Neutrophil (primary cell): ENCODE measurements around the gene EIF4E1B.

Experiments used
- H3K27ac ChIP-seq: fragments of 200-600 bp; sonication (generic); 2 replicates; pipeline ENCODE4 v1.5.1; 2016; ENCODE audit warnings: mild to moderate bottlenecking, moderate library complexity
- H3K27me3 ChIP-seq: fragments of 200-600 bp; sonication (generic); 2 replicates; pipeline ENCODE4 v1.6.0; 2016; ENCODE audit warnings: mild to moderate bottlenecking
- H3K36me3 ChIP-seq: fragments of 200-600 bp; sonication (generic); 2 replicates; pipeline ENCODE4 v1.5.1; 2017
- H3K4me1 ChIP-seq, 2 experiments: fragments of 200-600 bp in 1 of 2; sonication (generic) in 1 of 2; 1 replicate in 1 of 2; 2 replicates in 1 of 2; pipeline versions ENCODE4 v1.5.1 to v1.6.1; 2013 to 2016; ENCODE audit warnings: low read depth in 1 of 2, low read length in 1 of 2, mild to moderate bottlenecking in 1 of 2, moderate library complexity in 1 of 2; ENCODE audit not compliant: control insufficient read depth in 1 of 2, insufficient read depth in 1 of 2
- H3K4me3 ChIP-seq, 2 experiments: fragments of 200-600 bp in 1 of 2; sonication (generic) in 1 of 2; 1 replicate in 1 of 2; 2 replicates in 1 of 2; pipeline ENCODE4 v1.5.1; 2013 to 2016; ENCODE audit warnings: low read depth in 1 of 2, low read length in 1 of 2, mild to moderate bottlenecking in 1 of 2, moderate library complexity in 1 of 2
- H3K9me3 ChIP-seq: fragments of 200-600 bp; sonication (generic); 2 replicates; pipeline ENCODE4 v1.5.1; 2016
- CTCF ChIP-seq: fragments of 200-600 bp; sonication (generic); IDR thresholded peaks from 2 replicates; pipeline ENCODE4 v1.5.1; 2016; ENCODE audit warnings: antibody characterized with exemption

Gene EIF4E1B

GRCh38 chr5:176651472-176651980, 21.1 kb downstream of the EIF4E1B start:
- H3K27me3 ChIP-seq, result peaks cover 35% of the 10 kb centered on the region
- no peaks in the 10 kb centered on the region for H3K9me3 ChIP-seq
- H3K36me3 ChIP-seq, result no peaks in the 10 kb centered on the region
- H3K4me1 ChIP-seq, result peaks cover 11 to 15% of the 10 kb centered on the region in 2 experiments
- no peak overlapping the region for H3K4me3 ChIP-seq
- no peak overlapping the region for H3K27ac ChIP-seq
- TF ChIP-seq CTCF, result no peak

GRCh38 chr5:176652136-176652535, 21.7 kb downstream of the EIF4E1B start:
- Histone ChIP-seq H3K36me3 (no peaks in the 10 kb centered on the region), H3K9me3 (no peaks in the 10 kb centered on the region), H3K4me1 (peaks cover 4 to 9% of the 10 kb centered on the region in 2 experiments), H3K27me3 (peaks cover 32% of the 10 kb centered on the region), H3K27ac (no peak overlapping the region), H3K4me3 (no peak overlapping the region)
- TF ChIP-seq CTCF, result no peak

GRCh38 chr5:176653401-176654385, 23.2 kb downstream of the EIF4E1B start:
- peaks cover 16% of the 10 kb centered on the region for H3K27me3 ChIP-seq
- no peak overlapping the region for H3K27ac ChIP-seq
- H3K4me3 ChIP-seq, result no peak overlapping the region
- TF ChIP-seq CTCF, result no peak
- no peaks in the 10 kb centered on the region for H3K9me3 ChIP-seq
- H3K36me3 ChIP-seq, result no peaks in the 10 kb centered on the region
- peaks cover 0 to 6% of the 10 kb centered on the region in 2 experiments for H3K4me1 ChIP-seq

GRCh38 chr5:176654856-176655255, 24.4 kb downstream of the EIF4E1B start:
- Histone ChIP-seq H3K27me3 (peaks cover 6% of the 10 kb centered on the region), H3K9me3 (no peaks in the 10 kb centered on the region), H3K27ac (no peak overlapping the region), H3K4me1 (peaks cover 4 to 12% of the 10 kb centered on the region in 2 experiments), H3K36me3 (no peaks in the 10 kb centered on the region), H3K4me3 (no peak overlapping the region)
- TF ChIP-seq CTCF, result no peak

- no peak for TF ChIP-seq CTCF
- peaks cover 7% of the 10 kb centered on the region for H3K27me3 ChIP-seq
- H3K9me3 ChIP-seq, result no peaks in the 10 kb centered on the region
- H3K27ac ChIP-seq, result no peak overlapping the region
- no peaks in the 10 kb centered on the region for H3K36me3 ChIP-seq
- no peak overlapping the region for H3K4me3 ChIP-seq
- H3K4me1 ChIP-seq, result peaks cover 4 to 14% of the 10 kb centered on the region in 2 experiments
Measured at GRCh38 chr5:176656467-176656990, 26.1 kb downstream of the EIF4E1B start.
